ENCODE data around the gene OLIG2.
A peak's percentile ranks its signal among the peaks of the same experiment; 100 is the strongest.

The OLIG2 gene

GRCh38 chr21:33020558-33021100, 5.1 kb upstream of the OLIG2 start:
- no peak for DNase-seq

- DNase-seq, result no peak
Observed at GRCh38 chr21:33021150-33021549, 4.6 kb upstream of the OLIG2 start.

GRCh38 chr21:33021667-33022066, 4.1 kb upstream of the OLIG2 start:
- DNase-seq, result no peak

GRCh38 chr21:33022489-33022827, 3.3 kb upstream of the OLIG2 start:
- no peak for DNase-seq

GRCh38 chr21:33022828-33023573, 2.7 kb upstream of the OLIG2 start:
- no peak for DNase-seq

- no peak for DNase-seq
Observed at GRCh38 chr21:33023574-33024200, 2.0 kb upstream of the OLIG2 start.

GRCh38 chr21:33024201-33025103, 1.3 kb upstream of the OLIG2 start:
- DNase-seq, result no peak

GRCh38 chr21:33025106-33025488, 638 bp upstream of the OLIG2 start:
- DNase-seq, result no peak

- DNase-seq, result no peak
Observed at GRCh38 chr21:33026443-33026858, 716 bp downstream of the OLIG2 start.

GRCh38 chr21:33026878-33027400, 1.2 kb downstream of the OLIG2 start:
- DNase-seq, result no peak

- DNase-seq, result no peak
Observed at GRCh38 chr21:33027401-33028286, 1.9 kb downstream of the OLIG2 start.

- DNase-seq, result no peak
Observed at GRCh38 chr21:33028287-33028670, 2.5 kb downstream of the OLIG2 start.

- peak; percentile 39 for DNase-seq
Observed at GRCh38 chr21:33028773-33029384, 3.1 kb downstream of the OLIG2 start.

GRCh38 chr21:33029385-33029921, 3.7 kb downstream of the OLIG2 start:
- no peak for DNase-seq

GRCh38 chr21:33029975-33030461, 4.3 kb downstream of the OLIG2 start:
- no peak for DNase-seq

GRCh38 chr21:33030633-33031032, 4.9 kb downstream of the OLIG2 start:
- no peak for DNase-seq

- no peak for DNase-seq
Observed at GRCh38 chr21:33031152-33031911, 5.6 kb downstream of the OLIG2 start.

- no peak for DNase-seq
Observed at GRCh38 chr21:33032434-33033047, 6.8 kb downstream of the OLIG2 start.

- no peak for DNase-seq
Observed at GRCh38 chr21:33033094-33033951, 7.6 kb downstream of the OLIG2 start.
